ENCODE data around the gene AP2A2.
A peak's percentile ranks its signal among the peaks of the same experiment; 100 is the strongest.

The AP2A2 gene

DNA sequence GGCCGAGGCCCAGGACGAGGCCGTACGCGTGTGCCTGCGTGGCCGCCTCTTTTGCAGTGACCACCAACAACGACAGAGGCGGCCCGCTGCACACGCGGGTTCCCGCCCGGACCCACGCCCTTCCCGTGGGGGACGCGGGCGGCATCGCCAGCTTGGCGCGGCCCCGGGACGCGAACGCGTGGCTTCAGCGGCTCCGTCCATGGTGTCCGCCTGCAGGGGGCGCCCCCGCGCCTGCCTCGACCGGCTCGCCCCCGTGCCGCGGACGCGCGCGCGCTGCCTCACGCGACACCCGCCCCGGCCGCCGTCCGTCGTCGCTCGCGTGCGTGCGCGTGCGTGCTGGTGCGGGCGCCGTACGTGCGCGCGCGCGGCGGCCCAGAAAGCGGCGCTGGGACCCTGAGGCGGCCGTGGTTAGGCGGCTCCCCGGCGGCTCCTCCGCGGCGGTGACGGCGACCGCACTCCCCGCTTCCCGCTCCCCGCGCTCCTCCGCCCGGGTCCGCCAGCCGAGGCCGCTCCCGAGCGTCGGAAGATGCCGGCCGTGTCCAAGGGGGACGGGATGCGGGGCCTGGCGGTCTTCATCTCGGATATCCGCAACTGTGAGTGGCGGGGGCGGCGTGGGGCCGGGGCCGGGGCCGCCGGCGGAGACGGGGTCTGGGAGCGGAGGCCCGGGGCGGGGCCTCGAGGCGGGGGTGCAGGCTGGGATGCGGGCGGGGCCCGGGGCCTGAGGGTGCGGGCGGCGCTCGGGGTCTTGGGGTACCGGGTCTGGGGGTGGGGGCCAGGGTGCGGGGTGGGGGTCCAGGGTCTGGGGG, at the start of gene AP2A2:
Gene AP2A2, plus strand, starts transcription at position 375 of the 806 bp plus-strand sequence. Its CDS starts 152 bp downstream, at position 527.
- DNase-seq (ENCODE audit: low read depth) = peak; percentile 81

- no peak for DNase-seq (ENCODE audit: low read depth)
Measured at GRCh38 chr11:876545-876944, 49.1 kb upstream of the AP2A2 start.

DNA sequence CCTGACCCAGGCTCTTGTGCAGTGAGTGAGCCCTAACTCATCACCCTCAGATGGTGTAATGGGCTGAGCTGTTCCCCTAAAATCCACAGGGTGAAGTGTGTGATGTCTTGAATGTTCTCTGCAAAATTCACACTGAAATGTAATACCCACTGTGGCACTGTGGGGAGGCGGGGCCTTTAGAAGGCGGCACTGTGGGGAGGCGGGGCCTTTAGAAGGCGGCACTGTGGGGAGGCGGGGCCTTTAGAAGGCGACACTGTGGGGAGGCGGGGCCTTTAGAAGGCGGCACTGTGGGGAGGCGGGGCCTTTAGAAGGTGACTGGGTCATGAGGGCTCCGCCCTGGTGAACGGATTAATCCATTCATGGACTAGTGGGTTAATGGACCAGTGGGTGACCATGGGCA, 48.1 kb upstream of the AP2A2 start:
- DNase-seq (ENCODE audit: low read depth) = no peak

- DNase-seq (ENCODE audit: low read depth) = no peak
Measured at GRCh38 chr11:880447-880846, 45.2 kb upstream of the AP2A2 start.

DNA sequence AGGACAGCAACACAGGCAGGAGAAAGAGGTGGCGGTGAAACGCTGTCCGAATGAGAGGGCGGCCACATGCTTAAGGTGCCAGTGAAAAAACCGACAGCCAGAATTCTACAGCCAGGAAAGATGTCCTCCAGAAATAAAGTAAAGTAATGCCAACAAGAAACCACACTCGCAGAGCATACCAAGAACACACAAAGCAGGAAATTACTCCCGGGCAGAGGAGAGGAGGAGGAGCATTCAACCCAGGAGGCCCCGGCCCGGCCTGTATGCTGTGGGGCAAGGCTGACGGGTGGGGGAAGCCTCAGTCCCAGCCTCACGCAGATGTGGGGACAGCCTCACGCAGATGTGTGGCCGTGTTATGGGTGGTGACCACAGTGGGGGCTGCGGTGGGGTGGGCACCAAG, 43.1 kb upstream of the AP2A2 start:
- DNase-seq (ENCODE audit: low read depth) = no peak

GRCh38 chr11:883527-883926, 42.1 kb upstream of the AP2A2 start:
- no peak for DNase-seq (ENCODE audit: low read depth)

- DNase-seq (ENCODE audit: low read depth) = no peak
Measured at GRCh38 chr11:884578-885070, 41.0 kb upstream of the AP2A2 start.

GRCh38 chr11:886568-886967, 39.1 kb upstream of the AP2A2 start:
- no peak for DNase-seq (ENCODE audit: low read depth)

- no peak for DNase-seq (ENCODE audit: low read depth)
Measured at GRCh38 chr11:887589-887988, 38.1 kb upstream of the AP2A2 start.

DNA sequence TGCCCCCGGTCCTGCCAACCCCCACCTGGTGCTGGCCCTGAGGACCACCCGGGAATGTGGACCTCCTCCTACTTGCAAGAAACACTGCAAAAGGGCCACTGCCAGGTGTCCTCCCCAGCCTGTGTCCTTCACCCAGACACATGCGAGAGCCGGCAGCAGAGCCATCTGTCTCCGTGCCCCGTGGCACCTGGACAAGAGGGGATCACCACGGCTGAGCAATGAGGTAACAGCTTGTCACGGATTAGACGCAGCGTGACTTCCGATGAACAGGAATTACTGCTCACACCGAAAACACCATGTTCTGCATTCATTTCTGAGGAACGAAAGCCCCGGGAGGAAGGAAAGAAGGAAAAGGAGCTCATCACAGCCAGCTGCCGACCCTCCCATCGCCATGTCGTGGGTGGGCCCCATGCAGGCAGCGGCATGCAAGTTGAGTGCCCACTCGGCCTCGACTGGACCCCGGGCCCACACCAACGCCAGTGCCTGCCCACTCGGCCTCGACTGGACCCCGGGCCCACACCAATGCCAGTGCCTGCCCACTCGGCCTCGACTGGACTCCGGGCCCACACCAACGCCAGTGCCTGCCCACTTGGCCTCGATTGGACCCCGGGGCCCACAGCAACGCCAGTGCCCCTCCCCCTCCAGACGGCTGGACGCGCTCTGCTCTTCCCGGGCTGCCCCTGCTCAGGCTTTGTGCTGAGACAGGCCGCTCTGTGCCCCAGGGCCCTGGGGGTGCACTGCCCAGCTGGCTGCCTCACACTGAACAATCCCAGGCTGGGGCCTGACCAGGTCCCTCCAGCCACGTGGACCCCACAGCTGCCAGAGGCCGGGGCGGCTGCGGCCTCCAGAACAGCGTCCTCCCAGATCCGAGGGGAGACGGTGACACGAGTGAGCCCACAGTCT, 37.1 kb upstream of the AP2A2 start:
- no peak for DNase-seq (ENCODE audit: low read depth)

DNA sequence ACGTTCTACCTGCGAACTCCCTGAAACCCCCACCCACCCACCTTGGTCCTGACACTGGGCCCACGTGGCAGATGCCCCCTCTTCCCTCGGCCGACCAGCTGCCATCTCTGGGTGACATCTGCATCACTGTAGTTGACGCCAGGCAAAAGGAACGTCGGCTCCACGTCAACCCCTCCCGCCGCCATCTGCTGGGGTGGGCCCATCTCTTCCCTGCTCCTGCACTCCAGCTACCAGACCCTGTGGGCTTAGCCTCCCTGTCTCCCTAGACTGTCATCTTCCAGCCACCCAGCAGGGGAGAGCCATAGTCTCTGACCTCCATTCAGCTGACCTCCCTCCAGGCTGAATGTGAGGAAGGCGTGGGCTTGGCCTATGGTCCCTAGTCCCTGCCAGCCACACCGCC, 36.4 kb upstream of the AP2A2 start:
- no peak for DNase-seq (ENCODE audit: low read depth)

- no peak for DNase-seq (ENCODE audit: low read depth)
Measured at GRCh38 chr11:889687-890475, 35.8 kb upstream of the AP2A2 start.

- no peak for DNase-seq (ENCODE audit: low read depth)
Measured at GRCh38 chr11:890794-891540, 34.7 kb upstream of the AP2A2 start.

- no peak for DNase-seq (ENCODE audit: low read depth)
Measured at GRCh38 chr11:893008-893654, 32.5 kb upstream of the AP2A2 start.

DNA sequence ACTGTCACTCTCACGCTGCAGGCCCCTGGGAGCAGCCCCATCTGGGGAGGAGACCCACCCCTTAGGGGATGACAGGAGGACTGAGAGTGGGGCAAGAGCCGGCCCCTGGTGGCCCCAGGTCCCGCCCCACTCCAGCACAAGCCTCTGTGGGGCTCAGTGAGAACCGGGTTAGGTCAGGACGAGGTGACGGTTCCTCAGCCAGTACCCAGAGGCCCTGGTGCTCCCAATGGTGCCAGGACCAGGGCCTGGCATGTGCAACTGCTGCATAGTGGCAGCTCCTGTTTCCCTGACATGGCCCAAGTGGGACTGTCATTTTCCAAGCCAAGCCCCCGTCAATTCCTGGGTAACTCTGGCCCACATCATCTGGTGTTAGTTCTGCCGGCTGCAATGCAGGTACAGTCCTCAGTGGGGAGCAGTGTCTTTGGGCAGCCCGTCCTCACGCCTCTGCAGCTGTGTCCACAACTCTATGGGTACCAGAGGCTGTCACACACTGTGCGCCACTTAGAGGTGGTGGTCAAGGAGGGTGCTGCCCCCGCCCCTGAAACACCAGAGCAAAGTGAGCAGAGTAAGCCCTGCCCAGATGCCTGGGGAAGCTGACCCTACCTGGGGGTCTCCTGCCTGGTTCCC, 31.0 kb upstream of the AP2A2 start:
- DNase-seq (ENCODE audit: low read depth) = no peak

GRCh38 chr11:895331-896110, 30.1 kb upstream of the AP2A2 start:
- DNase-seq (ENCODE audit: low read depth) = no peak

DNA sequence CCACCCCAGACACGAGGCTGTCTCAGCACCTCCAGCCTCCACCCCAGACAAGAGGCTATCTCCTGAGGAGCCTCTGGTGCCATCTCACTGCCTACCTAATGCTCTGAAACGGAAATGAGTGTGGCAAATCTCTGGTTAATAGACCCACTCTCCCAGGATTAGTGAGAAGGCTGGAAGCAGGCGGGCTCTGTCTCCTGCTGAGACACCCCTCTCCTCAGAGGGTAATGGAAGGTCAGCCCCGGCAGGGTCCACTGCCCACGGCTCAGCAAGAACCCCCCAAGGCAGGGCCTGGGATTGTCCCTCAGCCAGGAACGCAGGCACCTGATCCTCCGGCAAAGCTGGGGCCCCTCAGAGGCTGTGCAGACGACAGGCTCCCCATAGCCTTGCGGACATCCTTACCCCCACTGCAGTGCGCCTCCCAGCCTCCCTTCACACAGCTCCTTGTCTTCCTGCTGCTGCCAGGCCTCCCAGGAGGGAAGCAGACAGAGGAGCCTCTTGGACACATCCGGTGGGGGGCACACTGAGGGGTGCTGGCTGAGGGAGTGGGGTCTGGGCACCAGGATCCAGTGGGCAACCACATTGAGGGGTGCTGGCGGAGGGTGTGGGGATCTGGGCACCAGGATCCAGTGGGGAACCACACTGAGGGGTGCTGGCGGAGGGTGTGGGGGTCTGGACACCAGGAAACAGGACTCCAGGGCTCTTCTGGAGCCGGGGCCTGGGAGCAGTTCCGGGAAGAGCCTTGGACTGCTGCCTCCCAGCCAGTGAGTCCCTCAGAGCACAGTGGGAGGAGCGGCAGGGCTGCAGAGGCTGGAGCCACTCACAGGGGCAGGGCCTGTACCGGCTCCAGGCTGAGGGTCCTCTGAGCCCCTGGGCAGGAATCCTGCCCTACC, 28.2 kb upstream of the AP2A2 start:
- no peak for DNase-seq (ENCODE audit: low read depth)

GRCh38 chr11:898143-898511, 27.5 kb upstream of the AP2A2 start:
- no peak for DNase-seq (ENCODE audit: low read depth)
